HG03469 (cell line): ENCODE data around the gene SERINC5.

ENCODE experiments used
- ATAC-seq: cut with Tn5 transposase; IDR thresholded peaks from one replicate; pipeline ENCODE4 v1.9.1; 2021; ENCODE audit warnings: mild to moderate bottlenecking, moderate library complexity, moderate number of reproducible peaks; ENCODE audit not compliant: unreplicated experiment

The SERINC5 gene

DNA sequence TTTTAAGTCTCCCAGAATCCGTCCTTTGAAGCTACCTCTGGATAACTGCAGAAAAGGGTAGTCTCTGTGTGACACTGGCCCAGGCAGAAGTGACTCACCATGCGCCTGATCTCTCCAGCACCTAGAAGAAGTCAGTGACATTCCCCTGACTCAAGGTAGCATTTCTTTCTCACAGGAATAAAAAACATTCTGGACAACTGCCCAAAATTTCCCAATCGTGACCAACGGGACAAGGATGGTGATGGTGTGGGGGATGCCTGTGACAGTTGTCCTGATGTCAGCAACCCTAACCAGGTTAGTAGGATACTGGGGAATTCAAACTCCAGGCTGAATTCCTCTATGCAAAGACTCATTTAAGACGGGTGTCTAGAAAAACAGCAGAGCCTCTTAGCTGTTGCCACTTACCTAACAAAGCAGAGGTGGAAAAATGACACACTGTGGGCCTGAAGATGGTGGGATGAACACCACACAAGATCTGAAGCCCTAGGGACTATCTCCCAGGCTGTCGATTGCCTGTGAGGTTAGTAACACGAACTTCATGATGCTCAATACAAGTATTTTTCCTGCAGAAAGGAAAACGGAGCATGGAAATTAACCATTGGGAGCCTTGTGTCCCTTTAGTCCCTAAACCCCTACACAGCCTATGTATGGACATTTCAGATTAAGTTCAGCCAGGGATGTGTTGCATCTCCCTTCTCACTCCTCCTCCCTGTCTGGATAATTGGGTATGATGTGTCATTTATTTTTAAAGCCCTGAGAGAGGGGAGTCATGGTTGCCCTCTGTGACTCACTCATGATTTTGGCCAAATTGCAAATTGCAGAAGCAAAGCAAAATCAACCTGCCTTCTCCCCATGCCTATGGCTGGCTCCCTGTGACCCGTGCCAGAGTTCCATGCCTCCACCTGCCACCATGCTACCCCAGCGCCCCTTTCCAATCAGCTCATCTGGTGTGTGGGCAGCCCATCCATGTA is 183.5 kb downstream of the SERINC5 start:
- ATAC-seq: no peak

DNA sequence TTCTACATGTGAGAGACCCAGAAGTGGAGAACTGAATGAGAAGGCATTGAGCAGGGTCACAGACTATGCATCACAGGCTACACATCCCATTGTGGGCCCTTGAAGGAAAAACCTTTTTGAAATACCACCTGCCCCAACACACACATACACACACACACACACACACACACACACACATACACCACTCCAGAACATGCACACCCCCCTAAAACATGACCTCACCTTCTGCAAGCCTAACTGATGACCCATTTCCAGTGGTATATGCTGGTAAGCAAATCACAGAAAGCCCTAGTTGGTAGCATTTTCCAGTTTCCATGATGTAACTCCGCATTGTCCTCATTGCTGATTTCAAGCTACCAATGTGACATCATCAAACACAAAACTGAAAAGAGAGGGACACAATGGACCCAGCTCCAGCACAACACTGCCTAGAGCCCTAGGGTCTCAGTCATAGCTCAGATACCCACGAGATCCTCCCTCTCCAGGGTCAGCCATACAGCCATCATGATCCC is 184.3 kb downstream of the SERINC5 start:
- ATAC-seq: no peak

DNA sequence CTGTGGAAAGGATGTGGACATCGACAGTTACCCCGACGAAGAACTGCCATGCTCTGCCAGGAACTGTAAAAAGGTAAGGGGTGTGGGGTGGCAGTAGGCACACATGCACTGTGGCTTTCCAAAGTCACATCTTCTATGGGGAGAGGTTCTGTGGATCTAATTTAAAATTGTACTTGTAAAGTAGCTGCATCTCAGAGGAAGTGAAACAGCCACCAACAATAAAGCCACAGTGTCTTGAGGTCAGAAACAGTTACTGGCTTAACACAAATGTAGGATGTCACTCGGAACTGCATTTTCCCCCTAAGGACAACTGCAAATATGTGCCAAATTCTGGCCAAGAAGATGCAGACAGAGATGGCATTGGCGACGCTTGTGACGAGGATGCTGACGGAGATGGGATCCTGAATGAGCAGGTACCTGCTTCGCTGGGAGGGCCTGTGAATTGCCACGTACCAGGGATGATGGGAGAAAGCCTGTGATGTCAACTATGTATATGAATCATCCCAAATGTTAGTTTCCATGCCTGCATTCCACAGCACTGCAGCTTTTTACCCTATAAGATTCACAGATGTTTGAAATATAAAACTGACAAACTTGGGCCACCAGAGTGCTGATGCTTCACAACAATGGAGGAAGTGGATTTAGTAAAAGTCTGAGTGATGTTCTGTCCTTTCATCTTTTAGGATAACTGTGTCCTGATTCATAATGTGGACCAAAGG is 185.4 kb downstream of the SERINC5 start:
- peak; percentile 54 for ATAC-seq

DNA sequence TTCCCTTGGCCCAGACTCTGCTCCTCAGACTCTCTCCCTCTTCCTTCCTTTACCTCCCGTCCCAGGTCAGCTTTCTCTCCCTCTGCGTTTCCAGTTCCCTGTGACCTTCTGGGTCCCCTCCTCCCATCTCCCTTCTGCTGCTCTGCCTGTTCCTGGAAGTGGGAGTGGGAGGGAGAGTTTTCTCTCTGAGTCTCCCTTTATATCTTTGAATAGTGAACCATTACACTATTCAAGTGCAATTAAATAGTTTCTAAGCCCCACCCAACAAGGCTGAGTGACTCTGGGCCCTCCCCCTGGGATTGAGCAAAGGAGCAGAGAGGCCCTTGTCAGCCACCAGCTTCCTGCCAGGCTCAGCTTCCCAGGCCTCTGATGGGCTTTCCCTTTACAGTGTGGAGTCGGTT is 185.9 kb downstream of the SERINC5 start:
- no peak for ATAC-seq

DNA sequence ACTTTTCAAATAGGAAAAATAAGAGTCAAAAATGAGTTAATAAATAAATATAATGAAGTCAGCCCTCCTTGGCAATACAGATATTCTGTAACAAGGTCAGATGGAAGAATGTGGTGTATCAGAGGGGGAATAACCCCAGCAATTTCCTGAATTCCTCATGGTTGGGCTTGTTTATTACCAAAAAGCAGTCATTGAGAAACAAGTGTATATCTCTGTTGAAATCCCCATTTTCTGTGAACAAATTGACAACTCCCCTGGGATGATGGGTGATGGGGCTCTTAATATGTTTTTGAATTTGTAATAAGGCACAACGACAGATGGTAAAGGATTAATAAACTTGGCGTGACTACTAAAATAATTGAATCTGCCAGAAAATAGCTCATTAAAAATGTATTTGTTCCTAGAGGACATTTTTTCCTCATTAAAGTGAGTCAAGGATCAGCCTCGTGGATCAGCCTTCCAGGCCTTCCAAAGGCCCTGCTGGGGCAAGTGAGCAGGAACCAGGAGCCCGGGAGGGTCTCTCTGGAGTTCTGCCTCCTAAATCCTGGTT is 186.5 kb downstream of the SERINC5 start:
- ATAC-seq: no peak

DNA sequence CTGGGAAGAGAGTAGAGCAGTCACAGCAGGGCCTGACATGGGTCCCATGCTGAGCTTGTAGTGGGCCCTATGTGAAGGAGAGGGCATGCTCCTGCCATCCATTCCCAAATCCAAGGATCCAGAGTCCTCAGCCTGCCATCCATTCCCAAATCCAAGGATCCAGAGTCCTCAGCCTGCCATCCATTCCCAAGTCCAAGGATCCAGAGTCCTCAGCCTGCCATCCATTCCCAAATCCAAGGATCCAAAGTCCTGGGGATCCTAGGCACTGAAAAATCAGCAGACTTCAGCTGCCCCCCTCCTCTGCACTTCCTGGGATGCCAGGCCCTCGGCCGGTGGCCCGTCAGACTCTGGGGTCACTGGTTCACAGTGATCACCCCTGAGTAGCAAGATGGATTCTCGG is 187.1 kb downstream of the SERINC5 start:
- ATAC-seq: no peak

DNA sequence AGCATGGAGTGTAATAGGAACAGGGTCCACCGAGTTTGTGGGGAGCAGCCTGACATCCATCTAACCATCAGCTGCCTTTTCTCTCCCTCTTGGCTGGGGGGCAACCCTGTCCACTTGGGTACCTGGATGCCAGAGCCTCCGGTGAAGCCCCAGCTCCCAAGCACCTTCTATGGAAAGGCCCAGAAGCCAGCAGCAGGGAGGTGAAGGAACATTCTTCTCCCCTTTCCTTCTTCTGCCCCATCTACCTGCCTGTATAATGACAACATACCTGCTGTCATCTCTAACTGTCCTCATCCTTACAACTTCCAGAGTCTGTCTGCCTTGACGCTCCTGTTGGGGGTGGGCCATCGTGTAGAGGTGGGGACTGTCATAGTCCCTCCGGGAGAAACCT is 187.6 kb downstream of the SERINC5 start:
- no peak for ATAC-seq

DNA sequence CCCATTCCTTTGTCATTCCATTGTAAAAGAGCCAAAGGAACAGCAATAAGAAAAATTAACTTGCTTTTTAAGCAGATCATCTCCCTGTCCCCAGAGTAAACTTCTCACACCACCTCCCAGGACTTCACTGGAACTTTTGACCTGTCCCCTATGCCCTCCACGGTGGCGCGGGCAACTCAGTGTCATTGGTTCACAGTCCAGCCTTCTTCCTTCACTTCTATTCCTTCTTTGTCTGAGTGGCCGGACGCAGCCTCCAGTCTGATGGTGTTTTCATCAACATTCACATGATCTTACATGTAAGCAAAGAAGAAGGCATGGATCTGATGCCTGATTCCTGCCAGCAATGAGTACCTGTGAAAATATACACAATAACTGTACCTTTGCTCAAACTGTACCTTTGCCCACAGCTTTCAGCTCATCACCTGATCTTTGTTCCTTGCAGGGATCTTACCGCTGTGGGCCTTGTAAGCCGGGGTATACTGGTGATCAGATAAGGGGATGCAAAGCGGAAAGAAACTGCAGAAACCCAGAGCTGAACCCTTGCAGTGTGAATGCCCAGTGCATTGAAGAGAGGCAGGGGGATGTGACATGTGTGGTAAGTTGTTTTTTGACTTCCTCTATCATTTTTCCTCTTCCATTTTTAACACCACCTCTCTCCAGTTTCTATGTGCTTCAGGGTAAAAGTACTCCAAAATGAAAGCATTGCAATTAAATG is 188.2 kb downstream of the SERINC5 start:
- no peak for ATAC-seq

DNA sequence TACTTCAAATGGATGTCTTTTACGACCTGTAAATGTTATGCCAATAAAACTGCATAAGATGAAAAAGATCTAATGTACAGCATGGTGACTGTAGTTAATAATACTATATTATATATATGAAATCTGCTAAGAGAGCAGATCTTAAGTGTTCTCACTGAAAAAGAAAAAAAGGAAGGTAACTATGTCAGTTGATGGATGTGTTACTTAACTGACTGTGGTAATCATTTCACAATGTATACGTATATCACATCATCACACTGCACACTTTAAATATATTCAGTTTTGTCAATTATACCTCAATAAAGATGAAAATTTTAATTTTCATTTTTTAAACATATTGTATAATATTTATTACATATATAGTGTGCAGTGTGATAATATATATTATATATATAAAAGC is 188.8 kb downstream of the SERINC5 start:
- ATAC-seq: no peak

DNA sequence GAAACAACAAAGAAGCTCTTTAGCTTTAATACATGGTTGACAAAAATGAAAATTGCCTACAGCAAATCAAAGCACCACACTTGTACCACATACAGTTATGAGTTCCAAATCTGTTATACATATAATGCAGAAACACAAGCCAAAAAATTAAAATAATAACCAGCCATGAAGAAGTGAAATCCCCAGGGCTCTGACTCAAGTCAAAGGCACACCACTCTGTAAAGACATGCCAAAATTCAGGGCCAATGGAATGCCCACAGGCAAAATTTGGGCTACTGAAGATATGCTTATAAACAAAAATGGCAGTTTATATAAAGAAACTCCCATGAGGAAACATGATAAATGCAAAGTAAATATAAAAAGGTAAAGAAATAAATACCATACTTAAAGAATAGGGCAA is 191.7 kb downstream of the SERINC5 start:
- no peak for ATAC-seq
